HL-60/S4 treated with phorbol 12-myristate 13-acetate at 8.2 ng/mL for 4 days and 3 days (cell line): ENCODE measurements around the gene PLCG1.

ENCODE experiments used
- in situ Hi-C: fragments of 300-500 bp; cut with MboI; formaldehyde crosslinking; loops from 2 replicates; pipeline ENCODE4 v1.15.0; 2022; ENCODE audit warnings: low sequenced_read_pairs

PLCG1 gene

DNA sequence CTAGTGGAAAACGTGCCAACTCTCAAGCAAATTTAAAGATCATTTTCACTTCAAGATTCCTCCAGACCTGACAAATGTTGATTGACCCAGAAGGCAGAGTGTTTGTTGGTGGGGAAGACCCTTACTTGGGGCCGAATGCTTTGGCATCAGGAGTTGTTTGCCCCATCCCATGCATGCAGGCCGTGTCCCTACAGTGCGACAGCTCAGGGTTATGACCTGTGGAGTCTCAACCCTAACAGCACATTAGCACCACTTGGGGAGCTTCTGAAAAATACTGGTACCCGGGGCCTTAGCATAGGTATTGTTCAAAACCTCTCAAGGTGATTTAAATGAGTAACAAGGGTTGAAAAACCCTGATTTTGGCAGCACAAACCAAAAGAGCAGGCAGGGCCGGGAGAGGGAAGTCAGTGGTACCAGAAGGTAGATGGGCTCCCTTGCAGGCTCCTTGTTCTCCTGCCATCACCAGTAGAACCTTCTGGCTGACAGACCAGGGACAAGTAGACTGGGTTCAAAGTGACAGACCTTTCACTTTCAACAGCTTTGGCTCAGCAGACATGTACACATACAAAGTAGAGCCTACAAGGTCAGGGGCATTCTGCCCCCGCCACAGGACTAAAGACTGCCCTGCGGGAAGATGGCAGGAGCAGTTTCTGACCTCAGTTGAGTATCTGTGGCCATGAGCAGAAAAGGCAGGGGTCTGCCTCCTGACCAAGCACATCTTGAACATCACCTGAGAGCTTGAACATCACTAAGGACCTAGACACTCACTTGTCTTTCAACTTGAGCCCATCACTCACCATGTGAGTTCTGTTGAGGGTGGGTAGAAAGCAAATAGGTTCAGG is 39.6 kb downstream of the PLCG1 start:
- in situ Hi-C loops = loop anchor here (10.0 kb wide), 1 partner anchor 168 kb away; the partner anchor contains the start of gene LPIN3

GRCh38 chr20:41177636-41178035 is 40.3 kb downstream of the PLCG1 start:
- in situ Hi-C loops = loop anchor here (10.0 kb wide), 1 partner anchor 167 kb away; the partner anchor contains the start of gene LPIN3

DNA sequence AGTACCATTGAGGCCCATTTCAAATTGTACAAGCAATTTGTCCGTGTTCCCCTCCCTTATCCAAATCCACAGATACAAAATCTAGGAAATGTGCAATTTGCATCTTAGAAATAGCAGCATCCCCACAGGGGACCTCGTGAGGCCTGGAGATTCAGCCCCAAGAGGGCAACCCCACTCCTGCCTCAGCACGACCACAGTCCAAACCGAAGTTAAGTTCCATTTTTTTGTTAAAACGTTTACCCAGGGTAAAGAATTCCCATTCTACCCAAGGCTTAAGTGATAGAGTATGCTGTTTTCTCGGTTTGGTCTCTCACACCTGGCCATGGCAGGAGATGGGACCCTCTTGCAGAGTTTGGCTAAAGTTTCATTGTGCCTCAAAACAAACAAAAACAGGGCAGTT is 41.2 kb downstream of the PLCG1 start:
- in situ Hi-C loops = loop anchor here (10.0 kb wide), 1 partner anchor 166 kb away; the partner anchor contains the start of gene LPIN3

DNA sequence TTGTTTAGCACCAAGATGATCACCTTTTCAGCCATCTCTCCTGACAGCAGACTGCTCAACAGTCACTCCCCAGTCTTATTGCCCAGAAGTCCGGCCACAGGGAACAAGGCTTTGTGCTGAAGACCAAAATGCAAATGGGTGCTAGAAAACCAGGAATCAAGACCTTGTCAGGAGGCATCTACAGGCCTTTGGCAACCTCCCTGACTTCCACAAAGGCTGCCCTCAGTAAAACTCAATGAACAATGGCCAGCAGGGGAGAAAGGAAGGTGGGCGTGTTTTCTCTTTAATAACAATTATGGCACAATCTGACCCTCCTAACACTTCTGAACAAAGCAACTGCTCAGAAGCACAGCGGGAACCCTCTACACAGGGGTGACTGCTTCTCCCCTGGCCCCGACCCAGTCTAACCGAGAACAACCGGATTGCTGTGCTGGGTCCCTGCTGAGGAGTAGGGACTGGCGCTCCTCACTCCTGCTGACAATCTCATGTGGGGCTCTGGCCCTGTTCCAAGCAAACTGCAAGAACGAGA is 41.6 kb downstream of the PLCG1 start:
- in situ Hi-C loops = loop anchor here (10.0 kb wide), 1 partner anchor 166 kb away; the partner anchor contains the start of gene LPIN3

DNA sequence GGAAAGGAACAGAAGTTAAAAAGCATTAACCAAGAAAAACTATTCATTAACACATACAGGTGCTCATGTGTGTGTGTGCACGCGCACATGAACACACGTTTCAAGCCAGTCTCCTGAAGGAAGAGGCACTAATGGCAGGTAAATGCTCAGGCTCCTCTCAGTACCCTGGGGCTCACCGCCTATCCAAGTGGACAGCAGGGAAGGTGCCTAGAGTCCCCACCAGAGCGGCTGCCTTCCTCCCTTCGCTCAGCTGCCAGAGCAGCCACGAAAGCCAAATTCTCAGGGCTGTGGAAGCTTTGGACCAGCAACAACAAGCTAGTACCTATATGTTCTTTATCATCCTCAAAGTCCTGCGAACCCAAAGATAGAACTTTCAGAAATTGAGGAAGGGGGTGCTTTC is 42.6 kb downstream of the PLCG1 start:
- in situ Hi-C loops = loop anchor here (10.0 kb wide), 1 partner anchor 165 kb away; the partner anchor contains the start of gene LPIN3

DNA sequence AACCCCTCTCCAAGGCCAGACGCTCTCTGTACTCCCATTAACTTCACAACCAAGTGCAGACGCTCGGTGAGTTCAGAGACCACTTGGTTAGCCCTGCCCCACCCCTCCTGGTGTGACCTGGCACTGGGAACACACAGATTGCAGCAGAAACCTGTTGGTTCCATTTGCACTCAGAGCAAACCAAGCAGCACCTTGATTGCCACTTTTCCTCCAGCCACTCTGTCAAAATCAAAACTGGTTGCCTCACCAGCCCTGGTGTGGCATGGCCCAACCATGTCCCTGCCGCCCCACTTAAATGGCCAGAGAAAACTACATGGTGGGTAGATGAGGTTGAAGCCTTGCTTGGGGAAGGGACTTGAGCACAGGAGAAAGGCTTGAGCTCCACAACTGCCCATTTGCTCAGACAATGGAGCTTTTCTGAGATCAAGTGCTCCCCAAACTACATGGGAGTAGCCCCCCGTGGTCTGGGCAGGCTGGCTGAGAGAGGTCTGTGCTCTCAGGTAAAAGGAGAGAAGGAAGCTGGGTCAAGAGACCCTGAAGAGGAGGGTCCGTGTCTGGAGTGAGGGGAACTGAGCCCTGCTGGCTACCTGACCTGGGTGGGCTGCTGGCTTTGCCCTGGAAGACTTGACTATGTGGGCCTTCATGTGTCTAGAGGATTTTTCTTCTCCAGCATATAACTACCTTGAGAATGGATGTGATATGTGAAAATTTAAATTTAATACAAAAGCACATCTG is 43.4 kb downstream of the PLCG1 start:
- in situ Hi-C loops = no loop called here

DNA sequence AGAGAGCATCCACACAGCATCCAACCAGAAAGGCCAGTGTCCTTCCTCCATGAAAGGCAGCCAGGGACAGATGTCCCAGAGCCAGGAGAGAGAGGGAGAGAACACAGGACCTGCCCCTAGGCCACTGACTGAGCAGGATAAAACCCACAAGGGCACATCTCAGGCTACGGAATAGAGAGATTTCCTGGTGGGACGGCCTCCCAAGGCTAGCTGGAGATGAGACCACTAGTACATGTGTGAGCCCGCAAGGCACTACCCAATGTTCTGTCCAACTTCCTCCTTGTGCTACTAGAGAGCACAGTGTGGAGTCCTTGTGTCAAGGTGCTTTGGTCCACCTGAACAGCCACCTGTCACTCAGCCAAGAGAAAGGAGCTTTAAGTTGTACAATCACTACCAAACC is 44.2 kb downstream of the PLCG1 start:
- in situ Hi-C loops = no loop called here

GRCh38 chr20:41182296-41183212 is 45.2 kb downstream of the PLCG1 start:
- in situ Hi-C loops = no loop called here

- in situ Hi-C loops = no loop called here
Observed at GRCh38 chr20:41183391-41183790, 46.0 kb downstream of the PLCG1 start.

DNA sequence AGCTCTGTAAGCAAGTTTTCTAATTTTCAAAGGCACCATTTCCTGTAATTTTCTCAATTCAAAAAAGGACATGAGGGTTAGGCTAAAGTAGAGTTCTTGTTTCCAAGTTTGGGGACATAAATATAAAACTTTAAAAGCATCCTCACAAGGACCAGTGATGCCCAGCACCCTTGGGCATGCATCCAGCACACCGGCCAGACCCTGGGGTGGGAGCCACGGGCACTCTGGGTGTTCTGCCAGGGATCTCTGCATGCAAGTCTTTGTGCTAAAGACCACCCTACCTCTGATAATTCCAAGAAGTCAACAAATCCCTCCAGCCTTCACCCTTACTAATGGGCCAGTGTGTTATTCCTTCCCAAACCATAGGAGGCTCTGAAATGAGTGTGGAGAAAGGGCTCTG is 46.5 kb downstream of the PLCG1 start:
- in situ Hi-C loops = no loop called here

GRCh38 chr20:41185013-41185757 is 47.8 kb downstream of the PLCG1 start:
- in situ Hi-C loops = no loop called here

DNA sequence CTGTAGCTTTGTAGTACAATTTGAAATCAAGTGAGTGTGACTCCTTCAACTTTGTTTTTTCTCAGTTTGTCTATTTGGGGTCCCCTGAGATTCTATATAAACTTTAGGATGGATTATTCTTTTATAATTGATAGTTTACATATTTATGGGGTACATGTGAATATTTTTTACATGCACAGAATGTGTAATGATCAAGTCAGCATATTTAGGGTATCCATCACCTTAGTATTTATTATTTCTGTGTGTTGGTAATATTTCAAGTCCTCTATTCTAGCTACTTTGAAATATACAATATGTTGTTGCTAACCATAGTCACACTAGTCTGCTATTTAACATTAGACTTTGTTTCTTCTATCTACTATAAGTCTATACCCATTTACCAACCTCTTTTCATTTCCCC is 50.3 kb downstream of the PLCG1 start:
- in situ Hi-C loops = no loop called here

GRCh38 chr20:41191562-41192500 is 54.5 kb downstream of the PLCG1 start:
- in situ Hi-C loops = no loop called here

DNA sequence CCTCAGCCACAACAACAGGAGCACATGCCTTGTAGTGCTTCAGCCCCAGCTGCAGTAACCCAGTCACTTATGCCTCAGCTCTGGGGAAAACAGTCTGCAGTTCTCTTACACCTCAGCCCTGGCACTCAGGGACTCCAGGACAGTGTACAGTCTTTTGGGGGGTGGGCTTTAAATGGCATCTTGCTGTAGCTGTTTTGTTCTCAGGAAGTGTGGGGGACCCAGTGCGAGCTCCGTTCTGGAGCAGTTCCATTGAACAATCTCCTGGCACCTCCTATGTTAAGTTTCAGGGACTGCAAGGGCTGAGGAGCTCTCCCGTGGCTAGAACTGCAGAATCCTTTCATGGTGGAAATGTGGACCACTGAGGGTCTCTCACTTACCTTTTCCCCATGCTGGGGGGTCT is 55.2 kb downstream of the PLCG1 start:
- in situ Hi-C loops = no loop called here

DNA sequence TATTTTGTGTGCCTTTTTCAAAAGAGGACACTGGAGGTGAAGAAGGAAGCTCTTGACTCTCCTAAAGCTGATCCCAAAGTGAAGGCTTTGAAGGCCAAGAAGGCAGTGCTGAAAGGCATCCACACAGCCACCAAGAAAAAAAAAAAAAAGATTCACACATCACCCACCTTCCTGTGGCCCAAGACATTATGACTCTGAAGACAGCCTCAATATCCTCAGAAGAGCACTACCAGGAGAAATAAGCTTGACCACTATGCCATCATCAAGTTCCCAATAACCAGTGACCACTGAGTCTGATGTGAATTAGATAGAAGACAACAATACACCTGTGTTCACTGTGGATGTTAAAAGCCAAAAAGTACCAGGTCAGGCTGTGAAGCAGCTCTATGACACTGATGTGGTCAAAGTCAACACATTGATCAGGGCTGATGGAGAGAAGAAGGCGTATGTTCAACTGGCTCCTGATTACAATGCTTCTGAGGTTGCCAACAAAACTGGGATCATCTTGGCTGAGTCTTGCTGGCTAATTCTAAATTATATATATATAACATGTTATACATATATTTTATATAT is 59.4 kb downstream of the PLCG1 start:
- in situ Hi-C loops = no loop called here

DNA sequence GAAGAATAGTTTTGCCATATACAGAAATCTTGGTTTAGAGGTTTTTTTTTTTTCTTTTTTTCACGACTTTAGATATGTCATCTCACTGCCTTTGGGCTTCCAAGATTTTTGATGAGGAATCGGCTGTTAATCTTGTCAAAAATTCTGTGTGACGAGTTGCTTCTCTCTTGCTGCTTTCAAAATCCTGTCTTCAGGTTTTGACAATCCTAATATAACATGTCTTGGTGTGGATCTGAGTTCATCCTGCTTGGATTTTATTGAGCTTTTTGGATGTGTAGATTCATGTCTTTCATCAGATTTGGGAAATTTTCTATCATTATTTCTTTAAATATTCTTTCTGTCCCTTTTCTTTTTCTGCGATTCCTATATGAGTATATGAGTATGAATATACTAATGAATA is 61.1 kb downstream of the PLCG1 start:
- in situ Hi-C loops = no loop called here

GRCh38 chr20:41200446-41201202 is 63.3 kb downstream of the PLCG1 start:
- in situ Hi-C loops = no loop called here

GRCh38 chr20:41201760-41202159 is 64.4 kb downstream of the PLCG1 start:
- in situ Hi-C loops = no loop called here
